DND-41 (cell line): ENCODE measurements around the gene HDGF.

Experiments used
- EZH2 ChIP-seq: IDR thresholded peaks from 3 replicates; pipeline ENCODE4 v1.6.1; 2012; ENCODE audit warnings: borderline replicate concordance, low read depth, mild to moderate bottlenecking, moderate library complexity, low read length, inconsistent platforms; ENCODE audit not compliant: severe bottlenecking
- TF ChIP-seq, protein P1 (sequence below): IDR thresholded peaks from 2 replicates; pipeline ENCODE4 v1.5.1; 2012; ENCODE audit warnings: borderline replicate concordance, low read length, moderate library complexity, mild to moderate bottlenecking; ENCODE audit not compliant: poor library complexity, severe bottlenecking; ENCODE audit errors: extremely low read depth

DNA sequence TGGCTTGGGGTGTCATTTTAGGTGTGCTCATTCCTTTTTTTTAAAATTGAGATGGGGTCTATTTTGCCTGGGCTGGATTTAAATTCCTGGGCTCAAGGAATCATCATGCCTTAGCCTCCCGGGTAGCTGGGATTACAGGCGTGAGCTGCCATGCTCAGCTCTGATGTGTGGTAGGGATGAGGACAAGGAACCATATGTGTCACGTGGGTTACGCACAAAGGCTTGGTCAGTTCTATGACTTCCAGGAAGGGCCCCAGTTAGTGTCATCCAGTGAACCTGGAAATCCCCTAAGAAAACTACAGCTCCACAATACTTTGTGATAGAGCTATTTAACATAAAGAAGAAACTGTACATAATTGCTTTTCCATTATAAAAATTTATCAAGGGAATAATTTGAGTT, 29.9 kb downstream of the HDGF start:
- TF ChIP-seq, protein P1, sequence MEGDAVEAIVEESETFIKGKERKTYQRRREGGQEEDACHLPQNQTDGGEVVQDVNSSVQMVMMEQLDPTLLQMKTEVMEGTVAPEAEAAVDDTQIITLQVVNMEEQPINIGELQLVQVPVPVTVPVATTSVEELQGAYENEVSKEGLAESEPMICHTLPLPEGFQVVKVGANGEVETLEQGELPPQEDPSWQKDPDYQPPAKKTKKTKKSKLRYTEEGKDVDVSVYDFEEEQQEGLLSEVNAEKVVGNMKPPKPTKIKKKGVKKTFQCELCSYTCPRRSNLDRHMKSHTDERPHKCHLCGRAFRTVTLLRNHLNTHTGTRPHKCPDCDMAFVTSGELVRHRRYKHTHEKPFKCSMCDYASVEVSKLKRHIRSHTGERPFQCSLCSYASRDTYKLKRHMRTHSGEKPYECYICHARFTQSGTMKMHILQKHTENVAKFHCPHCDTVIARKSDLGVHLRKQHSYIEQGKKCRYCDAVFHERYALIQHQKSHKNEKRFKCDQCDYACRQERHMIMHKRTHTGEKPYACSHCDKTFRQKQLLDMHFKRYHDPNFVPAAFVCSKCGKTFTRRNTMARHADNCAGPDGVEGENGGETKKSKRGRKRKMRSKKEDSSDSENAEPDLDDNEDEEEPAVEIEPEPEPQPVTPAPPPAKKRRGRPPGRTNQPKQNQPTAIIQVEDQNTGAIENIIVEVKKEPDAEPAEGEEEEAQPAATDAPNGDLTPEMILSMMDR = no peak
- TF ChIP-seq EZH2 = no peak
